Heart left ventricle (tissue), 13 donors: Measurements from ENCODE around the gene FBXO46.

Experiments
- POLR2A ChIP-seq, 2 donors: fragments of 450-650 bp; IDR thresholded peaks; one replicate each; pipeline ENCODE4 v1.6.1; 2017; ENCODE audit warnings: antibody characterized with exemption in 2 of 2, mild to moderate bottlenecking in 2 of 2, moderate library complexity in 2 of 2
- TF ChIP-seq, protein P1 (sequence below), 12 donors: fragments of 200-600 bp; sonication (generic) in 4 of 12; IDR thresholded peaks; one replicate each; pipeline versions ENCODE4 v1.5.0 to v1.8.0; 2018 to 2022; ENCODE audit warnings: antibody characterized with exemption in 12 of 12, mild to moderate bottlenecking in 5 of 12
- donor health status: ischemic (EF 13 %, LVEDD 7.1; RV severe dilation, severe dysfunction).
- donor health status: DM: no; HTN: yes; CAD: no.
- donor health status: DM: no; HTN: no; CAD: no.
- donor health status: ischemic (EF 25% LVEDD 6.9; RV normal size, moderate dysfunction).
- donor health status: ischemic (EF 25% LVEDD 5.7; RV mildly dilated, moderate dysfunction).
- donor health status: ischemic (EF 35%, LVEDD 5.7; RV mildly dilated, moderate dysfunction).
- donor health status: nonischemic (EF 11% LVEDD 7.7; RV severe dilation, severe dysfunction).
- donor health status: DM: yes; HTN: yes; CAD: no.
- donor health status: PGD.
- donor health status: ischemic (EF 29% LVEDD 5.4; RV normal size, mild dysfunction).
- donor health status: nonischemic (EF 23%, LVEDD 6.1; RV moderate dilation, normal function).

DNA sequence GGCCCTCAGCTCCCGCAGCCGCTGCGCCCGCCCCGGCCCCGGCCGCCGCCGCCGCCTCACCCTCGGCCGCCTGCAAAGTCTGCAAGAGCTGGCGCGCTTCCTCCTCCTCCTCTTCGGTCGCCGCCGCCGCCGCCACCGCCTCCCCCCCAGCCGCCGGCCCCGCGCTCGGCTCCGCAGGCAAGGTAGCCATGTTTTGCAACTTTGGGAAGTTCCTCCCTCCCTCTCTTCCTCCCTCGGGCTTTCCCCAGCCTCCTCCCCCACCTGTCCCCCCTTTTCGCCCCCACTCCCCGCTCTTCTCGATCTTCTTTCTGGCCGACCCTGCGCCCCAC, 37.9 kb upstream of the FBXO46 start:
- TF ChIP-seq, protein P1, sequence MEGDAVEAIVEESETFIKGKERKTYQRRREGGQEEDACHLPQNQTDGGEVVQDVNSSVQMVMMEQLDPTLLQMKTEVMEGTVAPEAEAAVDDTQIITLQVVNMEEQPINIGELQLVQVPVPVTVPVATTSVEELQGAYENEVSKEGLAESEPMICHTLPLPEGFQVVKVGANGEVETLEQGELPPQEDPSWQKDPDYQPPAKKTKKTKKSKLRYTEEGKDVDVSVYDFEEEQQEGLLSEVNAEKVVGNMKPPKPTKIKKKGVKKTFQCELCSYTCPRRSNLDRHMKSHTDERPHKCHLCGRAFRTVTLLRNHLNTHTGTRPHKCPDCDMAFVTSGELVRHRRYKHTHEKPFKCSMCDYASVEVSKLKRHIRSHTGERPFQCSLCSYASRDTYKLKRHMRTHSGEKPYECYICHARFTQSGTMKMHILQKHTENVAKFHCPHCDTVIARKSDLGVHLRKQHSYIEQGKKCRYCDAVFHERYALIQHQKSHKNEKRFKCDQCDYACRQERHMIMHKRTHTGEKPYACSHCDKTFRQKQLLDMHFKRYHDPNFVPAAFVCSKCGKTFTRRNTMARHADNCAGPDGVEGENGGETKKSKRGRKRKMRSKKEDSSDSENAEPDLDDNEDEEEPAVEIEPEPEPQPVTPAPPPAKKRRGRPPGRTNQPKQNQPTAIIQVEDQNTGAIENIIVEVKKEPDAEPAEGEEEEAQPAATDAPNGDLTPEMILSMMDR (IDR thresholded peaks at IDR 0.05): no peak
- TF ChIP-seq POLR2A (IDR thresholded peaks at IDR 0.05): no peak
